KMS-11 (cell line): ENCODE data around the gene ALOX15B.
A peak's percentile ranks its signal among the peaks of the same experiment; 100 is the strongest.

Experiments used
- H2AFZ ChIP-seq: fragments of 200-600 bp; sonication (generic); 2 replicates; pipeline ENCODE4 v1.6.1; 2016; ENCODE audit warnings: antibody characterized with exemption, mixed run types, low read depth
- H3K27ac ChIP-seq: fragments of 200-600 bp; sonication (generic); 2 replicates; pipeline ENCODE4 v1.6.1; 2016; ENCODE audit warnings: mild to moderate bottlenecking, mixed run types
- H3K27me3 ChIP-seq: fragments of 200-600 bp; sonication (generic); 2 replicates; pipeline ENCODE4 v1.6.1; 2017; ENCODE audit warnings: mild to moderate bottlenecking, low read depth, mixed run types, moderate library complexity; ENCODE audit not compliant: insufficient read depth
- H3K36me3 ChIP-seq: fragments of 200-600 bp; sonication (generic); 2 replicates; pipeline ENCODE4 v1.6.1; 2017; ENCODE audit warnings: mild to moderate bottlenecking, mixed run types; ENCODE audit not compliant: insufficient read depth
- H3K4me1 ChIP-seq: fragments of 200-600 bp; sonication (generic); 2 replicates; pipeline ENCODE4 v1.6.1; 2016; ENCODE audit warnings: mild to moderate bottlenecking, low read depth, mixed run types; ENCODE audit not compliant: poor library complexity, severe bottlenecking
- H3K4me2 ChIP-seq: fragments of 200-600 bp; sonication (generic); 2 replicates; pipeline ENCODE4 v1.7.0; 2016; ENCODE audit warnings: mild to moderate bottlenecking, mixed run types
- H3K4me3 ChIP-seq: fragments of 200-600 bp; sonication (generic); IDR thresholded peaks from 2 replicates; pipeline ENCODE4 v1.6.1; 2017; ENCODE audit warnings: low read depth, low read length, mixed read lengths; ENCODE audit not compliant: insufficient read depth
- H3K79me2 ChIP-seq: fragments of 200-600 bp; sonication (generic); 2 replicates; pipeline ENCODE4 v1.6.1; 2016; ENCODE audit warnings: low read depth, mixed run types; ENCODE audit not compliant: insufficient read depth
- H3K9ac ChIP-seq: fragments of 200-600 bp; sonication (generic); 2 replicates; pipeline ENCODE4 v1.6.1; 2016; ENCODE audit warnings: mild to moderate bottlenecking, mixed run types
- H4K20me1 ChIP-seq: fragments of 200-600 bp; sonication (generic); 2 replicates; pipeline ENCODE4 v1.6.1; 2016; ENCODE audit warnings: mild to moderate bottlenecking, mixed run types; ENCODE audit not compliant: insufficient read depth
- TF ChIP-seq, protein P1 (sequence below): fragments of 200-600 bp; sonication (generic); conservative IDR thresholded peaks from 2 replicates; pipeline ENCODE4 v1.6.1; 2017; ENCODE audit warnings: low read depth, mild to moderate bottlenecking, antibody characterized with exemption, low read length, moderate library complexity, mixed read lengths

The ALOX15B gene, protein sequence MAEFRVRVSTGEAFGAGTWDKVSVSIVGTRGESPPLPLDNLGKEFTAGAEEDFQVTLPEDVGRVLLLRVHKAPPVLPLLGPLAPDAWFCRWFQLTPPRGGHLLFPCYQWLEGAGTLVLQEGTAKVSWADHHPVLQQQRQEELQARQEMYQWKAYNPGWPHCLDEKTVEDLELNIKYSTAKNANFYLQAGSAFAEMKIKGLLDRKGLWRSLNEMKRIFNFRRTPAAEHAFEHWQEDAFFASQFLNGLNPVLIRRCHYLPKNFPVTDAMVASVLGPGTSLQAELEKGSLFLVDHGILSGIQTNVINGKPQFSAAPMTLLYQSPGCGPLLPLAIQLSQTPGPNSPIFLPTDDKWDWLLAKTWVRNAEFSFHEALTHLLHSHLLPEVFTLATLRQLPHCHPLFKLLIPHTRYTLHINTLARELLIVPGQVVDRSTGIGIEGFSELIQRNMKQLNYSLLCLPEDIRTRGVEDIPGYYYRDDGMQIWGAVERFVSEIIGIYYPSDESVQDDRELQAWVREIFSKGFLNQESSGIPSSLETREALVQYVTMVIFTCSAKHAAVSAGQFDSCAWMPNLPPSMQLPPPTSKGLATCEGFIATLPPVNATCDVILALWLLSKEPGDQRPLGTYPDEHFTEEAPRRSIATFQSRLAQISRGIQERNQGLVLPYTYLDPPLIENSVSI

DNA sequence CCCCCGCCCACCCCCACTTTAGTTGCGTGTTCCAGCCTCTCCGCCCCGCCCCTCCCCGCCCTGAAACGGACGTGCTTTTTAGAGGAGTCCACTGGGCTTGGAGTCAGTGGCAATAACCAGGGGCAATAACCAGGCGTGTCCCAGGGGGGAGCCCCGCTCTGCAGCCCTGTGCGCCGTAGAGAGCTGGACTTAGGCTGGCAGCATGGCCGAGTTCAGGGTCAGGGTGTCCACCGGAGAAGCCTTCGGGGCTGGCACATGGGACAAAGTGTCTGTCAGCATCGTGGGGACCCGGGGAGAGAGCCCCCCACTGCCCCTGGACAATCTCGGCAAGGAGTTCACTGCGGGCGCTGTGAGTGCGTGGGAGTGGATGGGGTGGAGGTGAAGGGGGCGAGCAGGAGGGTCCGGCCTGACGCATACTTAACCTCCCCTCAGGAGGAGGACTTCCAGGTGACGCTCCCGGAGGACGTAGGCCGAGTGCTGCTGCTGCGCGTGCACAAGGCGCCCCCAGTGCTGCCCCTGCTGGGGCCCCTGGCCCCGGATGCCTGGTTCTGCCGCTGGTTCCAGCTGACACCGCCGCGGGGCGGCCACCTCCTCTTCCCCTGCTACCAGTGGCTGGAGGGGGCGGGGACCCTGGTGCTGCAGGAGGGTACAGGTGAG is at the start of gene ALOX15B:
Gene ALOX15B (plus strand): TSS at position 106 of the 657 bp plus-strand sequence. CDS start 97 bp downstream, at position 203.
- Histone ChIP-seq H3K27me3 (no peaks in the 10 kb centered on the region), H3K4me3 (no peak within 1 kb of the TSS), H4K20me1 (no peaks in the 10 kb centered on the region), H3K4me2 (no peak within 1 kb of the TSS), H2AFZ (no peak within 1 kb of the TSS), H3K9ac (no peak within 1 kb of the TSS), H3K79me2 (no peaks in the 10 kb centered on the region), H3K27ac (no peak within 1 kb of the TSS), H3K4me1 (no peaks in the 10 kb centered on the region), H3K36me3 (no peaks in the 10 kb centered on the region)
- TF ChIP-seq, protein P1, sequence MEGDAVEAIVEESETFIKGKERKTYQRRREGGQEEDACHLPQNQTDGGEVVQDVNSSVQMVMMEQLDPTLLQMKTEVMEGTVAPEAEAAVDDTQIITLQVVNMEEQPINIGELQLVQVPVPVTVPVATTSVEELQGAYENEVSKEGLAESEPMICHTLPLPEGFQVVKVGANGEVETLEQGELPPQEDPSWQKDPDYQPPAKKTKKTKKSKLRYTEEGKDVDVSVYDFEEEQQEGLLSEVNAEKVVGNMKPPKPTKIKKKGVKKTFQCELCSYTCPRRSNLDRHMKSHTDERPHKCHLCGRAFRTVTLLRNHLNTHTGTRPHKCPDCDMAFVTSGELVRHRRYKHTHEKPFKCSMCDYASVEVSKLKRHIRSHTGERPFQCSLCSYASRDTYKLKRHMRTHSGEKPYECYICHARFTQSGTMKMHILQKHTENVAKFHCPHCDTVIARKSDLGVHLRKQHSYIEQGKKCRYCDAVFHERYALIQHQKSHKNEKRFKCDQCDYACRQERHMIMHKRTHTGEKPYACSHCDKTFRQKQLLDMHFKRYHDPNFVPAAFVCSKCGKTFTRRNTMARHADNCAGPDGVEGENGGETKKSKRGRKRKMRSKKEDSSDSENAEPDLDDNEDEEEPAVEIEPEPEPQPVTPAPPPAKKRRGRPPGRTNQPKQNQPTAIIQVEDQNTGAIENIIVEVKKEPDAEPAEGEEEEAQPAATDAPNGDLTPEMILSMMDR = no peak

DNA sequence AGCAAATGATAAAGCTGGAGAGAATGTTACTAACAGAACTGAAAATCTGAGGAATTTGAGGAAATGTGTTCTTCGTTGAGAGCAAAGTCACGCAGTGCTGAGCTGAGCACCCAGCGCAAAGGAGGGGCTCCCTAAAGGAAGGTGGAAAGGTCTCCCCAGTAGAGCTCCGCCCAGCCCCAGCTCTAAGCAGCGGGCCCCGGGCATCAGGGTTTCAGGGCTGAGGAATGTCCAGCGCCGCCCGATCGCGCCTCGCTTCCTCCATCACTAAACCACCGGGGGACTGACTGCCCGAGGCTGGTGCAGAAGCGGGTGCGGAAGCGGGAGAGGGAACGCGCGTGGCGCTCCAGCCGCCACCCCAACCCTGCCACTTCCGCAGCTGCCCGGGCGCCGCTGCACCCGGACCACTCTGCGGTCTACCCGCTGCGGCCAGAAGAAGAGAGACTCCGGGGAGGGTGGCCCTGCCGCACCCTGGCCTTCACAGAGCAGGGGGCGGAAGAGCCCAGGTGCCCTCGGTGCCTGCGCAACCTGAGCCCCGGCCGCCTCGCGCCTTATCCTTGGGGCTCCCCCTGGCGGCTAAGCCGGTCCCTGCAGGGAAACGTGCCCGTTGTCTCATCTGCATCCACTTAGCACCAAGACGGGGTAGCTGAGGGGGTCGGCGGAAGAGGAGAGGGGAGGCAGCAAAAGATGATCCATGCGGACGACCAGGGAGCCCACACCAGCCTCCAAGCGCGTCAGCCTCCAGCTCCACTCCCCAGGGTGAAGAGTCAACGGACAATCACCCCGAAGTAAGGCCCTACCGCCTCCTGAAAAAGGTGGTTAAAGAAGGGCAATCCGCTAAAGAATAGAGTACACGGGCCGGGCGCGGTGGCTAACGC is 48.8 kb upstream of the ALOX15B start:
- no peaks in the 10 kb centered on the region for H3K27me3 ChIP-seq
- H3K4me2 ChIP-seq = no peak overlapping the region
- no peaks in the 10 kb centered on the region for H3K79me2 ChIP-seq
- TF ChIP-seq, protein P1 = peak; percentile 49
- no peaks in the 10 kb centered on the region for H4K20me1 ChIP-seq
- peak overlapping the region; percentile 34; the same call in 1 of the 2 replicates for H2AFZ ChIP-seq
- H3K4me3 ChIP-seq = no peak overlapping the region
- H3K36me3 ChIP-seq = no peaks in the 10 kb centered on the region
- H3K4me1 ChIP-seq = no peaks in the 10 kb centered on the region
- no peak overlapping the region for H3K27ac ChIP-seq
- H3K9ac ChIP-seq = peak overlapping the region; percentile 32; the same call in 1 of the 2 replicates

DNA sequence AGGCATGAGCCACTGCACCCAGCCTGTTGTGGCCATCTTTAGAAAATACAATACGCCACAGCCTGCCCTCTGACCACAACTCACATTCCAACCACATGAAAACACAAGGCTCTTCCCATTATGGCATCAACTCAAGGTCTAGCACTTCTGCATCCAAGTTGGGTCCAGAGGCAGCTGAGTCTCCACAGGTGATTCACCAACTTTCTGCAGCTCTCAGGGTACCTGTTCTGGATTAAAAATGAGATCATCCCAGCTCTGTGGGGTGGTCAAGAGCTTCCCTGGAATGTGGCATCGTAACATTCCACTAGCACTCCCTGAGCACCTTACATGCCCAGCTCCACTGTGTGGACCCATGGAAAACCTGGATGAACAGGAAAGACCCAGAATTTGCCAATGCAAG is 46.3 kb upstream of the ALOX15B start:
- no peak overlapping the region for H3K4me3 ChIP-seq
- H3K27me3 ChIP-seq = no peaks in the 10 kb centered on the region
- no peak overlapping the region for H2AFZ ChIP-seq
- no peaks in the 10 kb centered on the region for H4K20me1 ChIP-seq
- no peaks in the 10 kb centered on the region for H3K79me2 ChIP-seq
- peaks cover 5% of the 10 kb centered on the region for H3K4me1 ChIP-seq
- H3K9ac ChIP-seq = no peak overlapping the region
- no peak overlapping the region for H3K27ac ChIP-seq
- TF ChIP-seq, protein P1 = no peak
- H3K4me2 ChIP-seq = no peak overlapping the region
- no peaks in the 10 kb centered on the region for H3K36me3 ChIP-seq

DNA sequence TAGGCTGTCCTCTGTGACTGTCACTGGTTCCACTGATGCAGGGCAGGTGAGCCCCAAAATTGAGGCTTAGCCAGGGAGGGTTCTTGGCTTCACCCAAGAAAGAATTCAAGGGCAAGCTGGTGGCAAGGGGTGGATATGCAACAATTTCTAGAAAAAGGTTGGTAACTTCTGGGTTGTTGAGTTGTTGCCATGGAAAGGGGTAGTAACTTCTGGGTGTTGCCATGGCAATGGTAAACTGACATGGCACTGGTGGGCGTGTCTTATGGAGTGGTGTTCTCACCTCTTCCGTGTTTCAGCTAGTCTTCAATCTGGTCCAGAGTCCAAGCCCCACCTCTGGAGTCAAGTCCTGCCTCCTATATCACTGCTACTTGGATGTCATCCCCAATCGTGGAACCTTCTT is 45.9 kb upstream of the ALOX15B start:
- Histone ChIP-seq H3K4me2 (no peak overlapping the region), H3K36me3 (no peaks in the 10 kb centered on the region), H3K27ac (no peak overlapping the region), H3K4me3 (no peak overlapping the region), H3K79me2 (no peaks in the 10 kb centered on the region), H2AFZ (no peak overlapping the region), H3K9ac (no peak overlapping the region), H3K4me1 (peaks cover 5% of the 10 kb centered on the region), H4K20me1 (no peaks in the 10 kb centered on the region), H3K27me3 (no peaks in the 10 kb centered on the region)
- TF ChIP-seq, protein P1 = no peak
